ENCODE data around the gene LYSMD4. TPM values are rescaled to one million over a fixed set of nuclear protein-coding genes. Genes with fewer than 3 reads are reported as not detected.
A peak's percentile ranks its signal among the peaks of the same experiment; 100 is the strongest.
"Not testable (repeated sequence)": the region's sequence is repeated elsewhere in the genome, so short reads cannot be mapped to it uniquely, and the experiment has no call there.

Gene LYSMD4
- total RNA-seq, 1 donor = 9.0 TPM

DNA sequence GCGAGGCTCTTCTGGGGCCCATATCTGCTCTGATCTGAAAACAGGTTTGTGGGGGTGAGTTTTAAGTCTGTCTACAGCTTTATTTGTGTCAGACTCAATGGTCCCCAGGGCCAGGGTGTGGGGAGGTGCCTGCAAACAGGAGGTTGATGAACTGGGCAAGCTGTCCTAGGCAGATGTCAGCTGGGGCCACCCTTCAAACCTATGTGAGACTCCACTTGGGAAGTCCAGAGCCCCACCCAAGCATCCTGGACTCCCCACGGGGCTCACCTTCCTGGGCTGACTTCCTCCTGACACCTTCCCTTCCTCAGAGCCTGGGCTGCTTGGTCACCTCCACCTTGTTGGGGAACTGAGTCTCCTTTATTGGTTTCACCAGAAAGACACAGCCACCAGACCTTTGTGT is 8.6 kb upstream of the LYSMD4 start:
- TF ChIP-seq, protein P1, sequence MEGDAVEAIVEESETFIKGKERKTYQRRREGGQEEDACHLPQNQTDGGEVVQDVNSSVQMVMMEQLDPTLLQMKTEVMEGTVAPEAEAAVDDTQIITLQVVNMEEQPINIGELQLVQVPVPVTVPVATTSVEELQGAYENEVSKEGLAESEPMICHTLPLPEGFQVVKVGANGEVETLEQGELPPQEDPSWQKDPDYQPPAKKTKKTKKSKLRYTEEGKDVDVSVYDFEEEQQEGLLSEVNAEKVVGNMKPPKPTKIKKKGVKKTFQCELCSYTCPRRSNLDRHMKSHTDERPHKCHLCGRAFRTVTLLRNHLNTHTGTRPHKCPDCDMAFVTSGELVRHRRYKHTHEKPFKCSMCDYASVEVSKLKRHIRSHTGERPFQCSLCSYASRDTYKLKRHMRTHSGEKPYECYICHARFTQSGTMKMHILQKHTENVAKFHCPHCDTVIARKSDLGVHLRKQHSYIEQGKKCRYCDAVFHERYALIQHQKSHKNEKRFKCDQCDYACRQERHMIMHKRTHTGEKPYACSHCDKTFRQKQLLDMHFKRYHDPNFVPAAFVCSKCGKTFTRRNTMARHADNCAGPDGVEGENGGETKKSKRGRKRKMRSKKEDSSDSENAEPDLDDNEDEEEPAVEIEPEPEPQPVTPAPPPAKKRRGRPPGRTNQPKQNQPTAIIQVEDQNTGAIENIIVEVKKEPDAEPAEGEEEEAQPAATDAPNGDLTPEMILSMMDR (IDR thresholded peaks at IDR 0.05; ENCODE audit: insufficient read depth, low read length) = no peak
- no peak overlapping the region for H3K4me3 ChIP-seq (ENCODE audit: low read depth, low read length)
- no peak for DNase-seq (ENCODE audit: low read depth)

DNA sequence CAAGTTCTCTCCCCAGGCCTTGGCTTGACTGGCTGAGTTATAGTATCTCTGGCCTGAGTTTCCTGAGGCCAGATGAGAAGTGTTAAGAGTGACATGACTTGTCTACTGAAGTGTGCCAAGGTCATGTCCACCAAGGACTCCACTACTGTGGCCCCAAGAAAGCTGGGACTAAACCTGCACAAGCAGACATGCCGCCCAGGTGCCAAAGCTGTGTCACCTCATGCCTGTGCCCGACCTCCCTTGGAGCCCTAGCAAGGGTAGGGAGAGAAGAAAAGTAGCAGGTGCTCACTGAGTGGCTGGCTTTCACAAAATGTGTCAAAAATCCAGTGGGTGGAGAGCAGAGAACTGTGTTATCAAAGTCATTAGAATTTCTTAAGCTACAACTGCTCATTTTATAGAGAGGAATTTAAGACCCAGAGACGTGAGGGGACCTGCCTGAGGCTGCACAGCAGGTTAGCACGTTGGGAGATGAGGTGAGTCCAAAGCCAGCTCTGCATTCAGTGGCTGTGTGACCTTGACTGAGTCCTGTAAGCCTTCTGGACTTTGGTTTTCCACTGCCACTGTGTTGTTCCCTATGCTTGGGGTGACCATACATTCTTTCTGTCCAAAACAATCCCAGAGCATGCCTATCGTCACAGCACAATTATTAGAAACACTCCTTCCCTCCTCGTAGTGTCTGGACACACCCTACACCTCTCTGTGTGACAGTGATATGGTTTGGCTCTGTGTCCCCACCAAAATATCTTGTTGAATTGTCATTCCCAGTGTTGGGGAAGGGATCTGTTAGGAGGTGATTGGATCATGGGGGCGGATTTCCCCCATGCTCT is 5.0 kb upstream of the LYSMD4 start:
- H3K4me3 ChIP-seq (ENCODE audit: low read depth, low read length) = no peak overlapping the region
- TF ChIP-seq, protein P1 (IDR thresholded peaks at IDR 0.05; ENCODE audit: insufficient read depth, low read length) = no peak

DNA sequence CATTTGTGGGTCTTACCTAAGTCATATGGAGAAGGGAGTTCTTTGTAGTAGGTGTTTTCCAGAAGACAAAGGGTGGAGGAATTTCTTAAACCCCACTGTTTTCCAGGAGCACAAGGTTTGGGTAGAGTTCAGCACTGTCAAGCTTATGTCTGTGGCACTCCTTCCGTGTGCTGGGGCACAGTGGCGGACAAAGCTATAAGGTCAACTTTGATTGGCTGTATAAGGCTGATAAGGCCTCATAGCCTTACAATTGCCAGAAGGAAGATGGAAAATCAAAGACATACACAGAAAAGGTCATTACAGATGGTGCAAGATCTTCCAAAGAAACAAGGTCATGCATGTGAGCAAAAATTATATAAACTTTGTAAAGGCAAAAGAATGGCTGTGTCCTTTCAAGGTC is 3.5 kb upstream of the LYSMD4 start:
- TF ChIP-seq, protein P1 (IDR thresholded peaks at IDR 0.05; ENCODE audit: insufficient read depth, low read length) = no peak
- H3K4me3 ChIP-seq (ENCODE audit: low read depth, low read length) = no peak overlapping the region
- no peak for DNase-seq (ENCODE audit: low read depth)

More for the DNA sequence above, 5.0 kb upstream of the LYSMD4 start:
- DNase-seq (ENCODE audit: low read depth) = no peak

DNA sequence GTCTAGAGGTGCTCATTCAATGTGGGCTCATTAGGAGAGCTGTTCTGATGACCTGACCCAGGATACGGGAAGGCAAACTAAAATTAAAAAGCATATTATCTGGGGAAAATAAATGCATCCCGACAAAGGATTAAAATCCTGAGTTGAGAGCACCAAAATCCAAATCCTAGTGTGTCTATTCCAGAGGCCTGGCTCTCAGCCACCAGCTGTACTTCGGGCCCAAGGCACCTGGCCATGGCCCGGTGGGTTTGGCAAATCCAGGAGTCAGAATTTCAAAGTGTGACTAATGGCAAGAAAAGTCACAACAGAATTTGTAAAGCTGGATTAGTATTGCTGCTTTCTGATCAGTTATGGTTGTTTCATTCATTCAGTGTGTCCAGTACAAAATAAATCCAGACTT is 2.6 kb upstream of the LYSMD4 start:
- TF ChIP-seq, protein P1 (IDR thresholded peaks at IDR 0.05; ENCODE audit: insufficient read depth, low read length) = no peak
- H3K4me3 ChIP-seq (ENCODE audit: low read depth, low read length) = no peak overlapping the region
- no peak for DNase-seq (ENCODE audit: low read depth)

DNA sequence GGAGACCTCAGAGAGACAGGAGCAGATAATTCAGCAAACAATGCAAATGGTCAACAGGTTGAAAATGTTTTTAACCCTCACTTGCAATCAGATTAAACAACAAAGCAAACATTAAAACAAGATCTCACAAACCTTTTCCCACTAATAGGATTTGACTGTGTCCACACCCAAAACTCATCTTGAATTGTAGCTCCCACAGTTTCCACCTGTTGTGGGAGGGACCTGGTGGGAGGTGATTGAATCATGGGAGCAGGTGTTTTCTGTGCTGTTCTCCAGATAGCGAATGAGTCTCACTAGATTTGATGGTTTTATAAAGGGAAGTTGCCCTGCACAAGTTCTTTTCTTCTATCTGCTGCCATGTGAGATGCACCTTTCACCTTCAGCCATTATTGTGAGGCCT is 1.3 kb upstream of the LYSMD4 start:
- TF ChIP-seq, protein P1 (IDR thresholded peaks at IDR 0.05; ENCODE audit: insufficient read depth, low read length) = no peak
- DNase-seq (ENCODE audit: low read depth) = no peak
- no peak overlapping the region for H3K4me3 ChIP-seq (ENCODE audit: low read depth, low read length)

DNA sequence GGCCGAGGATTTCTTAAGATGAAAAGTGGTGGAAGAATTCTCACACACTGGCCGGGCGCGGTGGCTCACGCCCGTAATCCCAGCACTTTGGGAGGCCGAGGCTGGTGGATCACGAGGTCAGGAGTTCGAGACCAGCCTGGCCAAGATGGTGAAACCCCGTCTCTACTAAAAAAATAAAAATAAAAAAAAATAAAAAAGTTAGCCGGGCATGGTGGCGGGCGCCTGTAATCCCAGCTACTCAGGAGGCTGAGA is 729 bp upstream of the LYSMD4 start:
- DNase-seq (ENCODE audit: low read depth); H3K4me3 ChIP-seq (ENCODE audit: low read depth, low read length): not testable (repeated sequence)

DNA sequence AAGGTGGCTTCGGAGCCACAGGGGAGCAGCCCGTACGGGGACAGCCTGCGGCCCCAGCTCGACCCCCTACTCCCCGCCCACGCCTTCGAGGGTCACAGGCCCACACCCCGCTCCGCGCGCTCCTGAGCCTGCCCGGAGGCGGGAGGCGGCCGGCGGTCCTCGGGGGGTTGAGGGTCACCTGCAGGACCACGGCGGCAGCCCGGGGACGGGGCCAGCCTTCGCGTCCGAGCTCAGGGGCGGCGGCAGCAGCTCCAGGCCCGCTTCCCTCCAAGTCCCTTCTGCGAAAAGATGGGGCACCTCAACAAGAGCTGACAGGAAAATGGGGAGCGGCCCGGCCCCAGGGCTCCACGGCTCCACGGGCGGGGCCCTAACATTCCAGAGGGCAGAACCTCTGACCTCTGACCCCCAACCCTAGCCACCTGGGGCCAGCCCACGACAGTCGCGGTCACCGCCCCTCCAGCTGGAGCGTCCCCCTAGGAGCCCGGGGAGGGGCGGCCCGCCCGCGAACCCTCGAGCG is 428 bp downstream of the LYSMD4 start:
- H3K4me3 ChIP-seq (ENCODE audit: low read depth, low read length) = peak overlapping the region; percentile 79
- TF ChIP-seq, protein P1 (IDR thresholded peaks at IDR 0.05; ENCODE audit: insufficient read depth, low read length) = no peak
- no peak for DNase-seq (ENCODE audit: low read depth)
